HL-60 (cell line): ENCODE measurements around the gene SATB2.

Experiments
- DNase-seq, 2 experiments: peaks; one replicate each; pipeline ENCODE4 v3.0.0-alpha.2; 2010 to 2020; ENCODE audit warnings: low read depth in 1 of 2, low spot score in 1 of 2
- H3K27ac ChIP-seq: fragments of 250-450 bp; sonication (Bioruptor Pico); replicated peaks from 2 replicates; pipeline ENCODE4 v1.5.1; 2020; ENCODE audit warnings: mild to moderate bottlenecking, moderate library complexity
- H3K27me3 ChIP-seq: fragments of 250-450 bp; sonication (Bioruptor Pico); 2 replicates; pipeline ENCODE4 v1.5.1; 2021; ENCODE audit warnings: mild to moderate bottlenecking, moderate library complexity; ENCODE audit not compliant: insufficient read depth, poor library complexity, severe bottlenecking
- H3K4me3 ChIP-seq: replicated peaks from 2 replicates; pipeline ENCODE4 v1.5.1; 2011; ENCODE audit warnings: mild to moderate bottlenecking, control low read depth, low read length; ENCODE audit not compliant: insufficient read depth
- GABPA ChIP-seq: IDR thresholded peaks from 2 replicates; pipeline ENCODE4 v1.6.1; 2012; ENCODE audit warnings: low read depth
- POLR2AphosphoS5 ChIP-seq: IDR thresholded peaks from 2 replicates; pipeline ENCODE4 v1.6.1; 2012; ENCODE audit warnings: low read depth
- SPI1 ChIP-seq: IDR thresholded peaks from 2 replicates; pipeline ENCODE4 v1.6.1; 2012; ENCODE audit warnings: low read depth, mild to moderate bottlenecking, borderline replicate concordance
- TF ChIP-seq, protein P1 (sequence below): IDR thresholded peaks from 2 replicates; pipeline ENCODE4 v1.6.1; 2012; ENCODE audit warnings: low read depth; ENCODE audit not compliant: insufficient replicate concordance
- TF ChIP-seq, protein P2 (sequence below): IDR thresholded peaks from one replicate; pipeline ENCODE4 v1.5.1; 2011; ENCODE audit warnings: low read length, control low read depth, inconsistent platforms; ENCODE audit not compliant: insufficient read depth

Gene SATB2

DNA sequence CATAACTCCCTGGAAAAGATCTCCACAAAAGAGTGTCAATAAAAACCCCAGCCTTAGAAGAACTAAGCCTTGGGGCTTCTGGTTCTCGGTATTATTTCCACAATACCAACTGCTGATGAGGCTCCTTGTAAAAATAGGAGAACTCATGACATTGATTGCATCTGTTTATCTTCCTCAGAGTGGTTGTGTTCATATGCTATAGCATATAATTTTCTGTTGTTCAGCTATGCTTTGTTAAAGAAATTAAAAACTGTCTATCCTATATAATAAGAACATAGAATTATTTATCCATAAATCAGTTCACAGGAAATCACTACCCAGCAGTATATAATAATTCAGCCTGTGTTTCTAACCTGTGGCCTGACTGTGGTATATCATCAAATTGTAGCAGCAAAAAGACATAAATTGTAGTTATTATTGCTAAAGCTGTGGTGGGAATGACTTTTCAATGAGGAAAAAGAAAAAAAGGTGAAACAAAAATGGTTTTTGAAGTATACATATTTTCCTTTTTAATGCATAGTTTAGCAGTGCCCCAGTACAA is 68.9 kb downstream of the SATB2 start:
- Histone ChIP-seq H3K27me3 (no peaks in the 10 kb centered on the region), H3K27ac (no peak overlapping the region), H3K4me3 (no peak overlapping the region)
- no peak for TF ChIP-seq GABPA
- TF ChIP-seq, protein P1, sequence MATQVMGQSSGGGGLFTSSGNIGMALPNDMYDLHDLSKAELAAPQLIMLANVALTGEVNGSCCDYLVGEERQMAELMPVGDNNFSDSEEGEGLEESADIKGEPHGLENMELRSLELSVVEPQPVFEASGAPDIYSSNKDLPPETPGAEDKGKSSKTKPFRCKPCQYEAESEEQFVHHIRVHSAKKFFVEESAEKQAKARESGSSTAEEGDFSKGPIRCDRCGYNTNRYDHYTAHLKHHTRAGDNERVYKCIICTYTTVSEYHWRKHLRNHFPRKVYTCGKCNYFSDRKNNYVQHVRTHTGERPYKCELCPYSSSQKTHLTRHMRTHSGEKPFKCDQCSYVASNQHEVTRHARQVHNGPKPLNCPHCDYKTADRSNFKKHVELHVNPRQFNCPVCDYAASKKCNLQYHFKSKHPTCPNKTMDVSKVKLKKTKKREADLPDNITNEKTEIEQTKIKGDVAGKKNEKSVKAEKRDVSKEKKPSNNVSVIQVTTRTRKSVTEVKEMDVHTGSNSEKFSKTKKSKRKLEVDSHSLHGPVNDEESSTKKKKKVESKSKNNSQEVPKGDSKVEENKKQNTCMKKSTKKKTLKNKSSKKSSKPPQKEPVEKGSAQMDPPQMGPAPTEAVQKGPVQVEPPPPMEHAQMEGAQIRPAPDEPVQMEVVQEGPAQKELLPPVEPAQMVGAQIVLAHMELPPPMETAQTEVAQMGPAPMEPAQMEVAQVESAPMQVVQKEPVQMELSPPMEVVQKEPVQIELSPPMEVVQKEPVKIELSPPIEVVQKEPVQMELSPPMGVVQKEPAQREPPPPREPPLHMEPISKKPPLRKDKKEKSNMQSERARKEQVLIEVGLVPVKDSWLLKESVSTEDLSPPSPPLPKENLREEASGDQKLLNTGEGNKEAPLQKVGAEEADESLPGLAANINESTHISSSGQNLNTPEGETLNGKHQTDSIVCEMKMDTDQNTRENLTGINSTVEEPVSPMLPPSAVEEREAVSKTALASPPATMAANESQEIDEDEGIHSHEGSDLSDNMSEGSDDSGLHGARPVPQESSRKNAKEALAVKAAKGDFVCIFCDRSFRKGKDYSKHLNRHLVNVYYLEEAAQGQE: no peak
- no peak for TF ChIP-seq POLR2AphosphoS5
- TF ChIP-seq, protein P2, sequence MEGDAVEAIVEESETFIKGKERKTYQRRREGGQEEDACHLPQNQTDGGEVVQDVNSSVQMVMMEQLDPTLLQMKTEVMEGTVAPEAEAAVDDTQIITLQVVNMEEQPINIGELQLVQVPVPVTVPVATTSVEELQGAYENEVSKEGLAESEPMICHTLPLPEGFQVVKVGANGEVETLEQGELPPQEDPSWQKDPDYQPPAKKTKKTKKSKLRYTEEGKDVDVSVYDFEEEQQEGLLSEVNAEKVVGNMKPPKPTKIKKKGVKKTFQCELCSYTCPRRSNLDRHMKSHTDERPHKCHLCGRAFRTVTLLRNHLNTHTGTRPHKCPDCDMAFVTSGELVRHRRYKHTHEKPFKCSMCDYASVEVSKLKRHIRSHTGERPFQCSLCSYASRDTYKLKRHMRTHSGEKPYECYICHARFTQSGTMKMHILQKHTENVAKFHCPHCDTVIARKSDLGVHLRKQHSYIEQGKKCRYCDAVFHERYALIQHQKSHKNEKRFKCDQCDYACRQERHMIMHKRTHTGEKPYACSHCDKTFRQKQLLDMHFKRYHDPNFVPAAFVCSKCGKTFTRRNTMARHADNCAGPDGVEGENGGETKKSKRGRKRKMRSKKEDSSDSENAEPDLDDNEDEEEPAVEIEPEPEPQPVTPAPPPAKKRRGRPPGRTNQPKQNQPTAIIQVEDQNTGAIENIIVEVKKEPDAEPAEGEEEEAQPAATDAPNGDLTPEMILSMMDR: no peak
- TF ChIP-seq SPI1: no peak
- no peak for DNase-seq

DNA sequence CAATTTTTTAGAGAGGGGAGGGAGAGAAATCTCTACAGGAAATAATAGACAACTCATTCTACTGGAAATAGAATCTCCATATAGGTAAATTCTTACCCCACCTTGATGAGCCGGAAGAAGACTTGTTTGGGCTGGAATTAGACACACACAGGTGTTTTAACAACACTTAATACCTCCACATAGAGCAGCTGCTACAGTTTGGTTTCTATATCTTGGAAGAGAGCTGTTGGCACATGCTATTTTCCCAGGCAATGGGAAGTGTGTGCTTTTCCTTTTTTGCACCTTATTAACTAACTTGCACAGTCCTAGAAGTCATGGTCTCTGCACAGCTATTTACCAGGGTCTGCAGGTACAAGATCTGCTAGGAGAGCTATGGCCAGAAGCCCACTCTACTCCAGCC is 73.7 kb downstream of the SATB2 start:
- Histone ChIP-seq H3K27me3 (no peaks in the 10 kb centered on the region), H3K27ac (no peak overlapping the region), H3K4me3 (no peak overlapping the region)
- TF ChIP-seq SPI1: no peak
- no peak for TF ChIP-seq POLR2AphosphoS5
- TF ChIP-seq, protein P1: no peak
- TF ChIP-seq, protein P2: no peak
- TF ChIP-seq GABPA: no peak
- no peak for DNase-seq

DNA sequence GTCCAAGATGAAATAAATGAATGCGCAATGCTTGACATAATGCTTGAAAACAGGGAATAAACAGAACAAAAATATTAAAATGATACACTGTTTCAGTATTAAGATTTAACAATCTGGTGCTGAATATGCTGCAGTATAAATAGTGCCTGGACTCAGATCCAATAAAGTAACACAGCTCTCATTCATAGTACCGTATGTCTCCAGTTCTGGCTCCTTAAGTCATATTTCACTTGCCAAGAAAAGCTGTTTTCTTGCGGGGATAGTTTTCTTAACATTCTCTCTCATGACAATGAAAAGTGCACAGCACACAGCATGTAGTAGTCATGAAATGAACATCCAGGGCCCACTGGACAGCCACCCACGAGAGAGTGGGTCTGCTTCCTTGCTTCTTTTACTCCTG is 74.7 kb downstream of the SATB2 start:
- Histone ChIP-seq H3K4me3 (no peak overlapping the region), H3K27me3 (no peaks in the 10 kb centered on the region), H3K27ac (no peak overlapping the region)
- TF ChIP-seq SPI1 (no peak), POLR2AphosphoS5 (no peak), GABPA (no peak)
- TF ChIP-seq, protein P2: no peak
- TF ChIP-seq, protein P1: no peak
- DNase-seq: no peak
